Endothelial cell of umbilical vein (primary cell): ENCODE measurements around the gene RASA1.

Experiments
- EZH2 ChIP-seq: IDR thresholded peaks from 2 replicates; pipeline ENCODE4 v1.6.1; 2012; ENCODE audit warnings: borderline replicate concordance, low read depth, mild to moderate bottlenecking, moderate library complexity, low read length, inconsistent platforms; ENCODE audit not compliant: severe bottlenecking
- POLR2A ChIP-seq: IDR thresholded peaks from 2 replicates; pipeline ENCODE4 v1.6.1; 2012; ENCODE audit warnings: low read depth, mild to moderate bottlenecking, control low read depth, low read length
- POLR2AphosphoS5 ChIP-seq: IDR thresholded peaks from 2 replicates; pipeline ENCODE4 v1.6.1; 2012; ENCODE audit warnings: low read depth, mild to moderate bottlenecking, control low read depth, low read length, moderate library complexity; ENCODE audit not compliant: insufficient read depth
- TF ChIP-seq, protein P1 (sequence below), 2 donors: IDR thresholded peaks; 1 replicate in 1 of 2; 2 replicates in 1 of 2; pipeline ENCODE4 v1.5.1; 2011; ENCODE audit warnings: low read length in 2 of 2, mild to moderate bottlenecking in 2 of 2, moderate library complexity in 2 of 2, control low read depth in 1 of 2, inconsistent platforms in 1 of 2, low read depth in 1 of 2; ENCODE audit not compliant: insufficient read depth in 1 of 2; ENCODE audit errors: extremely low read depth in 1 of 2
- TF ChIP-seq, protein P2 (sequence below): IDR thresholded peaks from 2 replicates; pipeline ENCODE4 v1.6.1; 2011; ENCODE audit not compliant: insufficient read depth, insufficient read length

DNA sequence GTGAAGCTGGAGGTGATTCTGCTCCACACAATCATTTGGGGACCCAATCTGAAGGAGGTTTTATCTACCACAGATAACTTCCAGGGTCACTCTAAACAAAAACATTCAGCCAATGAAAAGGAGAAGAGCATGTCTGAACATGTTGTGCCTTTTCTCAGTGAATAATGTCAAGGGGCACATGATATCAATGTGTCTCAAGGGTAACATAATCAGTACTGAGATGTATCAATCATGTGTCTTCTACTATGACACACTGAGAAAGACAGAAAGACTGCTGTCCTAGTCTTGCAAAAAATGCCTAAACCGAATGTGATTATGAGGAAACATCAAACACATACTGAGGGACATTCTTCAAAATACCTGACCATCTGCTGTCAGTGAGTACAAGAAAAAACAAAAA is 25.4 kb upstream of the RASA1 start:
- TF ChIP-seq, protein P1, sequence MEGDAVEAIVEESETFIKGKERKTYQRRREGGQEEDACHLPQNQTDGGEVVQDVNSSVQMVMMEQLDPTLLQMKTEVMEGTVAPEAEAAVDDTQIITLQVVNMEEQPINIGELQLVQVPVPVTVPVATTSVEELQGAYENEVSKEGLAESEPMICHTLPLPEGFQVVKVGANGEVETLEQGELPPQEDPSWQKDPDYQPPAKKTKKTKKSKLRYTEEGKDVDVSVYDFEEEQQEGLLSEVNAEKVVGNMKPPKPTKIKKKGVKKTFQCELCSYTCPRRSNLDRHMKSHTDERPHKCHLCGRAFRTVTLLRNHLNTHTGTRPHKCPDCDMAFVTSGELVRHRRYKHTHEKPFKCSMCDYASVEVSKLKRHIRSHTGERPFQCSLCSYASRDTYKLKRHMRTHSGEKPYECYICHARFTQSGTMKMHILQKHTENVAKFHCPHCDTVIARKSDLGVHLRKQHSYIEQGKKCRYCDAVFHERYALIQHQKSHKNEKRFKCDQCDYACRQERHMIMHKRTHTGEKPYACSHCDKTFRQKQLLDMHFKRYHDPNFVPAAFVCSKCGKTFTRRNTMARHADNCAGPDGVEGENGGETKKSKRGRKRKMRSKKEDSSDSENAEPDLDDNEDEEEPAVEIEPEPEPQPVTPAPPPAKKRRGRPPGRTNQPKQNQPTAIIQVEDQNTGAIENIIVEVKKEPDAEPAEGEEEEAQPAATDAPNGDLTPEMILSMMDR (IDR thresholded peaks at IDR 0.05; ENCODE audit: extremely low read depth in 1 of 2, insufficient read depth in 1 of 2, low read depth in 1 of 2, low read length in 2 of 2): no peak
- TF ChIP-seq POLR2A: no peak
- no peak for TF ChIP-seq POLR2AphosphoS5
- TF ChIP-seq, protein P2, sequence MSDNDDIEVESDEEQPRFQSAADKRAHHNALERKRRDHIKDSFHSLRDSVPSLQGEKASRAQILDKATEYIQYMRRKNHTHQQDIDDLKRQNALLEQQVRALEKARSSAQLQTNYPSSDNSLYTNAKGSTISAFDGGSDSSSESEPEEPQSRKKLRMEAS: no peak
- no peak for TF ChIP-seq EZH2
